ENCODE results near the gene AUNIP.

DNA sequence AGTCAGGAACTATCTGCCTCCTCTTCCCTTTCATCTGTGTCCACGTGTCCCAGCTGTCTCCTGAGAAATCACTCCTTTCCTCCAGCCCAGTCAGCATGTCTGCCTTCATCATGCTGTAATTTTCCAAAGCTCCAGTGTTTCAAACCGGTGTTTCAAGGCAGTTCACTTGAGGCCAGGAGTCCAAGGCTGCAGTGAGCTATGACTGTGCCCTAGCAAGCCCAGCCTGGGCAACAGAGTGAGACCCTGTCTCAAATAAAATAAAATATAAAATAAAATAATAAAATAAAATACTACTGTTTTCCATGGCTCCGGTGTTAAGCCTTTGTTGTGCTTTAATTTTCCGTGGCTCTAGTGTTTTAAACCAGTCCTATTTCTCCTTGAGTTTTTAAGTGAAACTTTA, 67.1 kb downstream of the AUNIP start:
- TF ChIP-seq EGR1 (IDR thresholded peaks at IDR 0.05) (no peak), EP300 (IDR thresholded peaks at IDR 0.05; ENCODE audit: borderline replicate concordance) (no peak), TCF12 (IDR thresholded peaks at IDR 0.05; ENCODE audit: low read depth) (no peak), CREB1 (IDR thresholded peaks at IDR 0.05; ENCODE audit: low read depth) (no peak), TAF1 (IDR thresholded peaks at IDR 0.05; ENCODE audit: low read depth) (no peak), NFIC (IDR thresholded peaks at IDR 0.05) (no peak), YY1 (IDR thresholded peaks at IDR 0.05; ENCODE audit: low read depth) (no peak), TEAD4 (IDR thresholded peaks at IDR 0.05) (no peak), CEBPB (IDR thresholded peaks at IDR 0.05) (no peak), RAD21 (IDR thresholded peaks at IDR 0.05; ENCODE audit: low read depth) (no peak)
- TF ChIP-seq, protein P1, sequence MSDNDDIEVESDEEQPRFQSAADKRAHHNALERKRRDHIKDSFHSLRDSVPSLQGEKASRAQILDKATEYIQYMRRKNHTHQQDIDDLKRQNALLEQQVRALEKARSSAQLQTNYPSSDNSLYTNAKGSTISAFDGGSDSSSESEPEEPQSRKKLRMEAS (IDR thresholded peaks at IDR 0.05), result no peak
- TF ChIP-seq, protein P2, sequence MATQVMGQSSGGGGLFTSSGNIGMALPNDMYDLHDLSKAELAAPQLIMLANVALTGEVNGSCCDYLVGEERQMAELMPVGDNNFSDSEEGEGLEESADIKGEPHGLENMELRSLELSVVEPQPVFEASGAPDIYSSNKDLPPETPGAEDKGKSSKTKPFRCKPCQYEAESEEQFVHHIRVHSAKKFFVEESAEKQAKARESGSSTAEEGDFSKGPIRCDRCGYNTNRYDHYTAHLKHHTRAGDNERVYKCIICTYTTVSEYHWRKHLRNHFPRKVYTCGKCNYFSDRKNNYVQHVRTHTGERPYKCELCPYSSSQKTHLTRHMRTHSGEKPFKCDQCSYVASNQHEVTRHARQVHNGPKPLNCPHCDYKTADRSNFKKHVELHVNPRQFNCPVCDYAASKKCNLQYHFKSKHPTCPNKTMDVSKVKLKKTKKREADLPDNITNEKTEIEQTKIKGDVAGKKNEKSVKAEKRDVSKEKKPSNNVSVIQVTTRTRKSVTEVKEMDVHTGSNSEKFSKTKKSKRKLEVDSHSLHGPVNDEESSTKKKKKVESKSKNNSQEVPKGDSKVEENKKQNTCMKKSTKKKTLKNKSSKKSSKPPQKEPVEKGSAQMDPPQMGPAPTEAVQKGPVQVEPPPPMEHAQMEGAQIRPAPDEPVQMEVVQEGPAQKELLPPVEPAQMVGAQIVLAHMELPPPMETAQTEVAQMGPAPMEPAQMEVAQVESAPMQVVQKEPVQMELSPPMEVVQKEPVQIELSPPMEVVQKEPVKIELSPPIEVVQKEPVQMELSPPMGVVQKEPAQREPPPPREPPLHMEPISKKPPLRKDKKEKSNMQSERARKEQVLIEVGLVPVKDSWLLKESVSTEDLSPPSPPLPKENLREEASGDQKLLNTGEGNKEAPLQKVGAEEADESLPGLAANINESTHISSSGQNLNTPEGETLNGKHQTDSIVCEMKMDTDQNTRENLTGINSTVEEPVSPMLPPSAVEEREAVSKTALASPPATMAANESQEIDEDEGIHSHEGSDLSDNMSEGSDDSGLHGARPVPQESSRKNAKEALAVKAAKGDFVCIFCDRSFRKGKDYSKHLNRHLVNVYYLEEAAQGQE (IDR thresholded peaks at IDR 0.05; ENCODE audit: low read depth), result no peak
- TF ChIP-seq, protein P3, sequence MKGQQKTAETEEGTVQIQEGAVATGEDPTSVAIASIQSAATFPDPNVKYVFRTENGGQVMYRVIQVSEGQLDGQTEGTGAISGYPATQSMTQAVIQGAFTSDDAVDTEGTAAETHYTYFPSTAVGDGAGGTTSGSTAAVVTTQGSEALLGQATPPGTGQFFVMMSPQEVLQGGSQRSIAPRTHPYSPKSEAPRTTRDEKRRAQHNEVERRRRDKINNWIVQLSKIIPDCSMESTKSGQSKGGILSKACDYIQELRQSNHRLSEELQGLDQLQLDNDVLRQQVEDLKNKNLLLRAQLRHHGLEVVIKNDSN (IDR thresholded peaks at IDR 0.05), result no peak
